H9 (cell line): ENCODE measurements around the gene NOD1. TPM values are rescaled to one million over a fixed set of nuclear protein-coding genes. Genes with fewer than 3 reads are reported as not detected.

Source experiments
- DNase-seq: peaks from one replicate; pipeline ENCODE4 v3.0.0-alpha.2; 2017
- H2AFZ ChIP-seq: one replicate; pipeline ENCODE4 v1.6.1; 2013; ENCODE audit warnings: mild to moderate bottlenecking, low read length, control low read depth, moderate library complexity
- H2AK5ac ChIP-seq: 2 replicates; pipeline ENCODE4 v1.6.1; 2013; ENCODE audit warnings: low read length, control low read depth, mixed read lengths; ENCODE audit not compliant: insufficient read length
- H2BK120ac ChIP-seq: one replicate; pipeline ENCODE4 v1.6.1; 2013; ENCODE audit warnings: low read depth, mild to moderate bottlenecking, low read length, control low read depth, inconsistent platforms; ENCODE audit not compliant: poor library complexity, severe bottlenecking
- H2BK12ac ChIP-seq: 2 replicates; pipeline ENCODE4 v1.6.1; 2013; ENCODE audit warnings: low read length, control low read depth, mixed read lengths, low read depth; ENCODE audit not compliant: insufficient read length
- H2BK15ac ChIP-seq: 2 replicates; pipeline ENCODE4 v1.6.1; 2013; ENCODE audit warnings: low read depth, low read length, control low read depth
- H2BK20ac ChIP-seq: one replicate; pipeline ENCODE4 v1.6.1; 2013; ENCODE audit warnings: low read depth, mild to moderate bottlenecking, low read length, control low read depth, inconsistent platforms; ENCODE audit not compliant: poor library complexity, severe bottlenecking
- H2BK5ac ChIP-seq: 2 replicates; pipeline ENCODE4 v1.6.1; 2013; ENCODE audit warnings: low read length, control low read depth, mixed read lengths; ENCODE audit not compliant: insufficient read length
- H3K14ac ChIP-seq: 2 replicates; pipeline ENCODE4 v1.6.1; 2013; ENCODE audit warnings: low read length, control low read depth; ENCODE audit not compliant: insufficient read depth
- H3K18ac ChIP-seq: 2 replicates; pipeline ENCODE4 v1.6.1; 2013; ENCODE audit warnings: low read depth, mild to moderate bottlenecking, mixed read lengths, low read length, control low read depth; ENCODE audit not compliant: insufficient read length
- H3K23ac ChIP-seq: 2 replicates; pipeline ENCODE4 v1.6.1; 2013; ENCODE audit warnings: low read length, control low read depth, mixed read lengths, low read depth; ENCODE audit not compliant: insufficient read length
- H3K23me2 ChIP-seq: 2 replicates; pipeline ENCODE4 v1.6.1; 2013; ENCODE audit warnings: low read depth, mild to moderate bottlenecking, mixed read lengths, low read length, control low read depth; ENCODE audit not compliant: insufficient read length, poor library complexity, severe bottlenecking
- H3K27ac ChIP-seq: 2 replicates; pipeline ENCODE4 v1.5.1; 2013; ENCODE audit warnings: low read length, control low read depth, mixed read lengths, low read depth; ENCODE audit not compliant: insufficient read length
- H3K27me3 ChIP-seq: 2 replicates; pipeline ENCODE4 v1.6.1; 2013; ENCODE audit warnings: low read length, control low read depth, inconsistent platforms; ENCODE audit not compliant: insufficient read depth
- H3K4ac ChIP-seq: 2 replicates; pipeline ENCODE4 v1.6.1; 2013; ENCODE audit warnings: low read depth, mild to moderate bottlenecking, control low read depth, inconsistent platforms, low read length, moderate library complexity
- H3K4me1 ChIP-seq: 2 replicates; pipeline ENCODE4 v1.6.1; 2013; ENCODE audit warnings: low read length, control low read depth, inconsistent platforms; ENCODE audit not compliant: insufficient read depth
- H3K4me2 ChIP-seq: 2 replicates; pipeline ENCODE4 v1.6.1; 2013; ENCODE audit warnings: low read length, control low read depth, mixed read lengths; ENCODE audit not compliant: insufficient read length, insufficient read depth
- H3K56ac ChIP-seq: 2 replicates; pipeline ENCODE4 v1.6.1; 2013; ENCODE audit warnings: low read depth, mild to moderate bottlenecking, mixed read lengths, low read length, control low read depth; ENCODE audit not compliant: insufficient read length
- H3K79me1 ChIP-seq: 2 replicates; pipeline ENCODE4 v1.6.1; 2013; ENCODE audit warnings: low read depth, mild to moderate bottlenecking, moderate library complexity, low read length, control low read depth, inconsistent platforms; ENCODE audit not compliant: insufficient read depth, poor library complexity, severe bottlenecking
- H3K79me2 ChIP-seq: 2 replicates; pipeline ENCODE4 v1.6.1; 2013; ENCODE audit warnings: low read length, control low read depth, inconsistent platforms; ENCODE audit not compliant: insufficient read depth
- H3K9ac ChIP-seq: 2 replicates; pipeline ENCODE4 v1.6.1; 2013; ENCODE audit warnings: low read length, control low read depth, mixed read lengths; ENCODE audit not compliant: insufficient read length; ENCODE audit errors: extremely low read depth
- H3K9me3 ChIP-seq: one replicate; pipeline ENCODE4 v1.6.1; 2013; ENCODE audit warnings: low read depth, low read length, inconsistent platforms; ENCODE audit not compliant: control insufficient read depth
- H3T11ph ChIP-seq: one replicate; pipeline ENCODE4 v1.6.1; 2013; ENCODE audit warnings: mild to moderate bottlenecking, low read length, control low read depth, inconsistent platforms
- H4K20me1 ChIP-seq: one replicate; pipeline ENCODE4 v1.6.1; 2013; ENCODE audit not compliant: control insufficient read depth, insufficient read length, insufficient read depth
- H4K5ac ChIP-seq: 2 replicates; pipeline ENCODE4 v1.6.1; 2013; ENCODE audit warnings: low read depth, mild to moderate bottlenecking, mixed read lengths, low read length, control low read depth; ENCODE audit not compliant: insufficient read length
- H4K8ac ChIP-seq: replicated peaks from 2 replicates; pipeline ENCODE4 v1.6.1; 2013; ENCODE audit warnings: low read length, control low read depth, mixed read lengths, low read depth; ENCODE audit not compliant: insufficient read length
- H4K91ac ChIP-seq: 2 replicates; pipeline ENCODE4 v1.6.1; 2013; ENCODE audit warnings: low read depth, mild to moderate bottlenecking, moderate library complexity, mixed read lengths, low read length, control low read depth; ENCODE audit not compliant: insufficient read length
- H3K27ac Mint-ChIP-seq, 3 experiments: 2 replicates in 2 of 3; 3 replicates in 1 of 3; pipeline ENCODE4 v1.8.0; 2020 to 2021; ENCODE audit warnings: mixed read lengths in 3 of 3, mild to moderate bottlenecking in 1 of 3, moderate library complexity in 1 of 3
- H3K27me3 Mint-ChIP-seq: 2 replicates; pipeline ENCODE4 v1.8.0; 2021; ENCODE audit warnings: low read depth, mild to moderate bottlenecking, moderate library complexity, mixed read lengths
- H3K36me3 Mint-ChIP-seq, 3 experiments: 2 replicates in 2 of 3; 3 replicates in 1 of 3; pipeline ENCODE4 v1.8.0; 2020 to 2021; ENCODE audit warnings: low read depth in 3 of 3, mixed read lengths in 3 of 3; ENCODE audit not compliant: insufficient read depth in 1 of 3
- H3K4me1 Mint-ChIP-seq, 2 experiments: 2 replicates each; pipeline ENCODE4 v1.8.0; 2020; ENCODE audit warnings: mixed read lengths in 2 of 2
- H3K4me3 Mint-ChIP-seq, 2 experiments: 2 replicates in 1 of 2; 3 replicates in 1 of 2; pipeline ENCODE4 v1.8.0; 2020 to 2021; ENCODE audit warnings: mild to moderate bottlenecking in 2 of 2, mixed read lengths in 2 of 2, moderate library complexity in 1 of 2
- H3K9me3 Mint-ChIP-seq, 2 experiments: 2 replicates in 1 of 2; 3 replicates in 1 of 2; pipeline ENCODE4 v1.8.0; 2020; ENCODE audit warnings: mild to moderate bottlenecking in 2 of 2, mixed read lengths in 2 of 2, moderate library complexity in 1 of 2
- CTCF ChIP-seq: fragments of 200-600 bp; sonication (generic); conservative IDR thresholded peaks from 3 replicates; pipeline ENCODE4 v1.8.0; 2021; ENCODE audit warnings: antibody characterized with exemption, mild to moderate bottlenecking
- WGBS: extraction: QIAGEN DNeasy Blood & Tissue Kit; methylation state at CpG from one replicate; pipeline ENCODE4 v1.1.7; 2013; ENCODE audit warnings: missing lambda C conversion rate, low lambda C conversion rate, mixed read lengths; ENCODE audit not compliant: insufficient read length; ENCODE audit errors: extremely low coverage; 5-methylcytosine and 5-hydroxymethylcytosine counted together
- total RNA-seq: library from RNA; stranded (reverse); gene quantifications from 2 replicates; pipeline ENCODE4 v1.2.1, GENCODE V29; 2021

Gene NOD1
- total RNA-seq, 1 experiment from 2014 or later, result 5.3 TPM

GRCh38 chr7:30525429-30525828 lies 46.8 kb upstream of the NOD1 start:
- Histone ChIP-seq H3T11ph (no peak overlapping the region), H2BK20ac (no peak overlapping the region), H4K8ac (no peak overlapping the region), H3K23ac (no peak overlapping the region), H3K56ac (no peak overlapping the region), H2BK12ac (no peak overlapping the region), H4K91ac (no peak overlapping the region), H3K27ac (no peak overlapping the region), H4K5ac (no peak overlapping the region), H3K9me3 (no peaks in the 10 kb centered on the region), H4K20me1 (no peaks in the 10 kb centered on the region), H3K4me1 (no peaks in the 10 kb centered on the region; the same call in 1 of the 2 replicates), H2AK5ac (no peak overlapping the region), H3K79me2 (no peaks in the 10 kb centered on the region), H3K18ac (no peak overlapping the region), H3K27me3 (no peaks in the 10 kb centered on the region), H3K9ac (no peak overlapping the region), H2AFZ (no peak overlapping the region), H3K79me1 (no peaks in the 10 kb centered on the region), H3K14ac (no peak overlapping the region), H2BK5ac (no peak overlapping the region), H3K4me2 (no peak overlapping the region), H2BK120ac (no peak overlapping the region), H2BK15ac (no peak overlapping the region), H3K23me2 (no peaks in the 10 kb centered on the region), H3K4ac (no peak overlapping the region)
- Mint-ChIP-seq H3K27me3 (peaks cover 9% of the 10 kb centered on the region), H3K27ac (no peak overlapping the region; a peak in 2 of 7 replicates), H3K4me1 (peaks cover 10 to 13% of the 10 kb centered on the region in 2 experiments), H3K4me3 (no peak overlapping the region; a peak in 1 of 5 replicates), H3K36me3 (no peaks in the 10 kb centered on the region), H3K9me3 (no peaks in the 10 kb centered on the region)
- no peak for TF ChIP-seq CTCF
- WGBS, result no CpG with 5 or more reads among the region's 5 CpGs
- DNase-seq, result no peak
